SW 1271 (cell line): Measurements from ENCODE around the gene PACSIN1.

Experiments used
- DNase-seq, 2 experiments: peaks; one replicate each; lab custom pipeline; 2025; lab: John Stamatoyannopoulos, UW

The PACSIN1 gene

GRCh38 chr6:34581561-34581920 lies 115.7 kb downstream of the PACSIN1 start:
- DNase-seq = no peak

GRCh38 chr6:34583461-34583860 lies 117.6 kb downstream of the PACSIN1 start:
- no peak for DNase-seq

GRCh38 chr6:34583861-34584604 lies 118.2 kb downstream of the PACSIN1 start:
- DNase-seq = no peak

- no peak for DNase-seq
These were observed 118.8 kb downstream of the PACSIN1 start for GRCh38 chr6:34584694-34585093.
